Measurements from ENCODE around the gene LRP5. TPM values are rescaled to one million over a fixed set of nuclear protein-coding genes. Genes with fewer than 3 reads are reported as not detected.

Gene LRP5
- total and polyA plus RNA-seq, 5 experiments from 2014 or later, result 0.19 to 3.6 (median 1.4) TPM

DNA sequence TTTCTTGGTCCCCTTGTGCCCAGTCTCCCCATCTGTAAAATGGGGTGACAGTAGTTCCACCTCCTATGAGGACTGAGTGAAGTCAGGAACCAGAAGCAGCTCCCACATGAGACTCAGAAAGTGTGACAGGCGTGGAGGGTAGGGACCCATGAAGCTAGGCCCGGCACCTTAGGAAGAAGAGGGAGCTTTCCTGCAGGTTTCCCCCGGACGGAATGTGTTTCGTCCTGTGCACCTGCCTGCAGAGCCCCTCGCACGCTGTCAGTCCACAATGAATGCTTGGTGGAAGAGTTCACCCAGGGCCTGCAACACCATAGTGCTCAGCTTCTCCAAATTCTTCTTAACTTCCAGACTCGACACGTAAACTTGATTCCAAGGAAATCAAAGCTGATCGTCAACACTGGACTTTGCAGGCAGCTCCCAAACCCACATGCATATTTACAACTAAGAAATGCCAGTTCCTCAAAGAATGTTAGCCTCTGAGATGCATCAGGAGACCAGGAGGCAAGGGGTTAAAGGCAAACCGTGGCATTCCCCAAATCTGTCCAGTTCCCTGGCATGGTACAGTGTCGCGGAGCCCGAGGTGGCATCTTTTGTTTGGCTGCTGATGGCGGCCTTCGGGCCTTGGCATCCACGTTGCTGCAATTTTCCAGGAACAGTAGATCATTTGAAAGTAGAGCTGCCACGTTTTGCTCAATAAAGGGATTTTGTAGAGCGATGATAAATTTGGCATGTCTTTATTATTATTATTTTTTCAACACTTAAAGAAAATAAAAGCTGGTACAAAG, 15.4 kb downstream of the LRP5 start:
- H3K4me1 Mint-ChIP-seq, result peaks cover 33 to 57% (median 54%) of the 10 kb centered on the region in 4 donors
- POLR2A ChIA-PET, result interaction anchor here (0.5 to 0.7 kb wide), 3 partner anchors 9 to 1001 kb away, joined by 3 to 4 read pairs (median 3); no protein-coding TSS in a partner anchor
- H3K4me3 Mint-ChIP-seq, result peak overlapping the region; percentile 24 to 77 (median 72)
- H3K27me3 Mint-ChIP-seq, result no peaks in the 10 kb centered on the region
- DNase-seq (no peak), ATAC-seq (peak in 1 of 2 donors; percentile 12)
- peak overlapping the region in 2 of 10 donors; percentile 41 to 73 for H3K27ac Mint-ChIP-seq
- no peaks in the 10 kb centered on the region for H3K9me3 Mint-ChIP-seq
- H3K36me3 Mint-ChIP-seq, result no peaks in the 10 kb centered on the region

DNA sequence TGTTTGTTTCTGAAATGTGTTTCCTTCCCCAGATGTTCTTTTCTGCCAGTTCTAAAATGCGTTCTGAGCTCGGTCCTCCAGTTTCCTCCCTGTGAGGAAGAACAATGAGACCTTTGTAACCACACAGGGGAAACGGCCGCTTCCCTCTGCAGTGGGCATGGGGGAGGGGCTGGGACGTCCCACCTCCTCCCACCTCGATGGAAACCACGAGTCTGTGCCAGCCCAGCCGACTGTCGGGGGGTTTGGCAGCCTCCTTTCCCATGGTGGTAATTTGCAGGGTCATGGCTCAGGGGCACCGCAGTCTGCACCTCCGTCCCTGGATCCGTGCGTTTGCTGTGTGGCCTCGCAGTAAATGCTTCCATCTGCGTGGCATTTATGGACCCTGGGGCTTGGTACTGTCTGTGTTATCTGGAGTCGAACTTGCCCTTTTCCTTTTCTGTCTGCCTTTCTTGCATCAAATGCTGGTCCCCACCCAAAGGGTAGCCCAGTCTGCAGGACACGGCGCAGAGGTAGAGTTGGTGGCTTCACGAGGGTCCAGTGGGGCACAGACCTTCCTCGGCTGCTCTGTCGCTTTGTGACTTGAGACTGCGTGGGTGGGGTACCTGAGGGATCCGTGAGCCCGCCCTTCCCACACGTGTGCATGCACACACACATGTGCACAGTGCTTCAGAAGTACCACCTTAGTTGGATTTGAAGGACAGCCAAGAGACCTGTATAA, 16.1 kb downstream of the LRP5 start:
- H3K36me3 Mint-ChIP-seq, result no peaks in the 10 kb centered on the region
- peak overlapping the region in 5 of 10 donors; percentile 14 to 73 (median 41) for H3K27ac Mint-ChIP-seq
- no peaks in the 10 kb centered on the region for H3K27me3 Mint-ChIP-seq
- DNase-seq (peak in 7 of 10 donors; percentile 12 to 67 (median 38)), ATAC-seq (peak; percentile 62 to 63)
- no peaks in the 10 kb centered on the region for H3K9me3 Mint-ChIP-seq
- POLR2A ChIA-PET, result interaction anchor here (0.5 to 0.7 kb wide), 3 partner anchors 10 to 1000 kb away, joined by 3 to 4 read pairs (median 3); no protein-coding TSS in a partner anchor
- H3K4me1 Mint-ChIP-seq, result peaks cover 35 to 63% (median 58%) of the 10 kb centered on the region in 4 donors
- peak overlapping the region; percentile 45 to 77 (median 70) for H3K4me3 Mint-ChIP-seq

DNA sequence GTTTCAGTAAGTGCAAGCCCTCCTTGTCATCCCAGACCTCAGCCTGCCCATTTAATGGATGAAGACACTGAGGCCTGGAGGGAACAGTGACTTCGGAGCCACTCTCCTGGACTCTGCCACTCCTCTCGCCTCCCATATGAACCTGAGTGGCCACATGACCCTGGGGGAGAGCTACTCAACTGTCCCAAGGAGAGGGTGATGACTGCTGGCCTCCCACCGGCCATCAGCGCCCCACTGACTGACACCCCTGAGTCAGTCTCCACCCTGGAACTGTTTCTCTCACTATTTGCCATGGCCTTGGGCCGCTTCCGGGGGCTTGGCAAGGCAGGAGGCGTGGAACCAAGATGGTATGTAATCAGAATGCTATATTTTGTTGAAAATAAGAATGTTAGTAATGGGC, 17.1 kb downstream of the LRP5 start:
- POLR2A ChIA-PET, result no interaction called here

DNA sequence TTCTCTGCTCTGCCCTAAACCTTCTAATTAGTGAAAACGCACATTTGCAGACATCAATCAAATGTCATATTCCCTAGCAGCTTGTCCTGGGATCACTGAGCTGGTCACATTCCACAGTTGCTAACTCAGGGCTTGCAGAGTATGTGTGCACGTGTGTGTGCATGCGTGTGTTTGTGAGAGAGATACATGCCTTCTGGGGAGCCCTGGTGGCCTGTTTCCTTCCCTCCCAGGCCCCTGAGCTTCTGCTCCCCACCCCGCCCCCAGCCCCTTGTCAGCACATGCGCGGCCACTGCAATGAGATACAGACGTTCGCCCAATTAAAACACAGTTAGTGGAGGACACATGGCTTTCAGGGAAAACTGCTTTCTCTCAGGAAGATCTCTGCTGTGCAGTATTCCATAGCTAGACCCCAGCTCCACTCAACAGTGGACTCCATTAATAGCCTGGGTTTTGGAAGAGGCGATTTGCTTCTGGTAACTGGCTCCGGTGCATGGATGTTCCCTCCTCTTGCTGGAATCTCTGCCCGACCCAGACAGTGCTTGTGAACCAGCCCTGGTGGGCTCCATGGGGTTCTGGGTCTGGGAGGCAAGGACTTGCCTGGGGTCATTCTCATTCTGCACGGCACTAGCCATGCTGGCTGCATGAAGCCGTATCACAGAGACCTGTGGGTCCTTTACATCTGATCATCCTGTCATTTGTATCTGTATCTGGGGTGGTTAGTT, 17.7 kb downstream of the LRP5 start:
- POLR2A ChIA-PET, result interaction anchor here (0.7 kb wide), 1 partner anchor 181 kb away, joined by 3 read pairs; no protein-coding TSS in a partner anchor
- H3K36me3 Mint-ChIP-seq, result no peaks in the 10 kb centered on the region
- H3K27me3 Mint-ChIP-seq, result no peaks in the 10 kb centered on the region
- no peak for ATAC-seq
- H3K4me1 Mint-ChIP-seq, result peaks cover 38 to 67% (median 58%) of the 10 kb centered on the region in 4 donors
- no peaks in the 10 kb centered on the region for H3K9me3 Mint-ChIP-seq
- H3K4me3 Mint-ChIP-seq, result peak overlapping the region in 9 of 10 donors; percentile 4 to 87 (median 69)
- DNase-seq, result no peak
- H3K27ac Mint-ChIP-seq, result peak overlapping the region in 4 of 10 donors; percentile 15 to 89 (median 36)

More for the DNA sequence above, 17.1 kb downstream of the LRP5 start:
- ATAC-seq, result no peak
- no peaks in the 10 kb centered on the region for H3K9me3 Mint-ChIP-seq
- no peaks in the 10 kb centered on the region for H3K36me3 Mint-ChIP-seq
- H3K4me1 Mint-ChIP-seq, result peaks cover 38 to 67% (median 58%) of the 10 kb centered on the region in 4 donors
- DNase-seq, result no peak
- no peaks in the 10 kb centered on the region for H3K27me3 Mint-ChIP-seq
- H3K4me3 Mint-ChIP-seq, result peak overlapping the region in 5 of 10 donors; percentile 24 to 77 (median 43)
- H3K27ac Mint-ChIP-seq, result peak overlapping the region in 1 of 10 donors; percentile 29

DNA sequence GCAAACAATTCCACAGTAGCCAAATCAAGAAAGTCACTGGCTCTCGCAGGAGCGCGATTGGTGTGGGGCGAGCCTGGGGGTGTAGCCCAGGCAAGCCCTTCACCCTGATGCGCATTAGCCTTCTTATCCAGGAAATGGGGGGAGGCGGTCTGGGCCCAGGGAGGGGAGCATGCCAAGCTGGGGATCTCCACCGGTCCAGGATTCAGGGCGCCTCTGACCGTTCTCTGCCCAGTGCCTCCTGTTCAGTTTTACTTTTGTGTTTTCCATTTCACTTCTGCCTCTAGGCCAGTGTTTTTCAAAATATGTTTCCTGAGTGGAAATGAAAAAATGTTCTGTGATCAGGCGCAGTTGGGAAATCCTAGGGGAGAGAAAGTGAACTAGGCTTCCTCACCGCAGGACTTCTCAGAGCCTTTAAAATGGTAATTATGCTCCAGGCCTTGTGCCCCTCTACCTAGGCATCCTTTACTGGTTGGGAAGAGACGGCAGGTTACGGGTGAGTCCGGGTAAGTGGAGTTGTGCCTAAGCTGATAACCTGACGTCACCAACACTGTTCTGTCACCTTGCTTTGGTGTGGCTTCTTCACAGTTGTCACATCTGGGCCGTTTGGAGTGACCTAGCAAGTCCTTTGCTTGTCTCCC, 18.4 kb downstream of the LRP5 start:
- Mint-ChIP-seq H3K4me1 (peaks cover 41 to 67% (median 63%) of the 10 kb centered on the region in 4 donors), H3K9me3 (no peaks in the 10 kb centered on the region), H3K4me3 (peak overlapping the region; percentile 4 to 87 (median 69)), H3K27me3 (no peaks in the 10 kb centered on the region), H3K36me3 (no peaks in the 10 kb centered on the region), H3K27ac (peak overlapping the region in 9 of 10 donors; percentile 11 to 89 (median 77))
- POLR2A ChIA-PET, result interaction anchor here (0.7 to 1.5 kb wide), 3 partner anchors 73 to 293 kb away, joined by 3 read pairs; no protein-coding TSS in a partner anchor
- DNase-seq (peak in 2 of 10 donors; percentile 3 to 28), ATAC-seq (peak; percentile 42 to 64)

DNA sequence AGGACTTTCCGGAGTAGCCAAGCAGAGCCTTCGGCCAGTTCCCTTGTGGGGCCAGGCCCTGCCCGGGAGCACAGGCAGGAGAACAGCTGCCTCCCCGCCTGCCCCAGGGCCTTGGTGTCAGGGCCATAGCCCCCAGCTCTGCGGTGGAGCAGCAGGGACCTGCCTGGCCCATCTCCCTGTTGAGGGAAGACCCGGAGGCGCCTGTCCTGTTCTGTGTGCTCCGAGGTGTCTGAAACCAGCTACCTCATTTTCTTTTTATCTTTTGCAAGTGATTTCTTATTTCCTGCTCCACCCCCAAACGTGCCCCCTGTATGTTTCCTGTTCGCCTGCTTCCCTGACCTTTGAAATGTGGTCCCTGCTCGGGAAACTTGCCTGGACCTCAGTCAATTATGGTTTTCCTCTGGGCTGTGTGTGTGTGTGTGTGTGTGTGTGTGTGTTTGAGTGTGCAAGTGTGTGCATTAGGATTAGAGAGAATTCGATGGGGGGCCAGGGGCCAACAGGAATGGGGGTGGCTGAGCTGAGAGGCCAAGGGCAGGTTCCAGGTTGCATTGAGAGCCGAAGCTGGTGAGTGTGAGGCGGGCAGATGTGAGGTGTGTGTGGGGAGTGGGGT, 19.1 kb downstream of the LRP5 start:
- H3K36me3 Mint-ChIP-seq, result no peaks in the 10 kb centered on the region
- DNase-seq, result peak in 2 of 10 donors; percentile 21 to 36
- ATAC-seq, result peak; percentile 62 to 67

DNA sequence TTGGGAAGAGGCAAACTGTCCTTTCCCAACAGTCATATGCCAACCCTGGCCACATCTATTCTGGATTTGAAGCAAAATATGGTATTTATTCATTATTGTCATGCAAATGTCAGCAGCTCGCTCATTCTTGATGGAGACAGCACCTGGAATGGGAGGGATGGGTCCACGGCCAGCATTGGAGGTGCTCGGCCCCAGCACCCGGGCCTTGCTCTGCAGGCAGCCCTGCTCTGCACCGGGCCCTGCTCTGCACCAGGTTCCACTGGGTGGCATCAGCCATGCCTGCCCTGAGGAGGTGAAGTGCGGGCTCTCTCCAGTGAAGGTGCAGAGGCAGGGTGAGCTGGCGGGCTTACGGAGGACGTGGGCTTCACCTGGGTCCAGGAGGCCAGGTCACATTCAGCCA, 19.8 kb downstream of the LRP5 start:
- peak overlapping the region in 7 of 10 donors; percentile 49 to 81 (median 77) for H3K27ac Mint-ChIP-seq
- POLR2A ChIA-PET, result interaction anchor here (0.9 to 1.5 kb wide), 3 partner anchors 8 to 74 kb away, joined by 3 to 4 read pairs (median 3); no protein-coding TSS in a partner anchor

More for the DNA sequence above, 19.1 kb downstream of the LRP5 start:
- H3K4me3 Mint-ChIP-seq, result peak overlapping the region; percentile 52 to 87 (median 69)
- H3K27me3 Mint-ChIP-seq, result no peaks in the 10 kb centered on the region
- peaks cover 42 to 70% (median 65%) of the 10 kb centered on the region in 4 donors for H3K4me1 Mint-ChIP-seq
- H3K9me3 Mint-ChIP-seq, result no peaks in the 10 kb centered on the region
- peak overlapping the region; percentile 11 to 93 (median 78) for H3K27ac Mint-ChIP-seq
- POLR2A ChIA-PET, result interaction anchor here (0.7 to 1.5 kb wide), 4 partner anchors 9 to 293 kb away, joined by 3 to 4 read pairs (median 3); no protein-coding TSS in a partner anchor

DNA sequence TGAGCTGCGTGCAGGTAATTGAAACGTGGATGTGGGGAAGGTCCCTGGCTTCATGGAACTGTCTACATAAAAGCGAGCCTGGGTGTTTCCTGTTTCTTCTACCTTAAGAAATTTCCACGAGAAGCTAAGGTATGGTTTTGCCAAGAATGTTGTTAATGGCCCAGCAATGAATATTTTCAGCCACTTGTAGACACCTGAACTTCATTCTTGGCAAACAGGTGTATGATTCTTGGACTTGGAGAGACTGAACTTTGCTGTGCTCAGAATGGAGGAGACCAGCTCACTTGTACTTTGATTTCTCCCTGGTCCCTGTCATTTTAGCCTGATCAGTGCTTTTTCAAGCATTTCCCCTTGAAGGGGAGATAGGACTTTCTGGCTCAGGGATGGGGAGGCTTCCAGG, 20.8 kb downstream of the LRP5 start:
- no peak for DNase-seq
- Mint-ChIP-seq H3K4me3 (peak overlapping the region in 1 of 10 donors; percentile 58), H3K27ac (peak overlapping the region in 5 of 10 donors; percentile 8 to 64 (median 59)), H3K4me1 (peaks cover 53 to 76% (median 74%) of the 10 kb centered on the region in 4 donors), H3K27me3 (no peaks in the 10 kb centered on the region), H3K36me3 (no peaks in the 10 kb centered on the region), H3K9me3 (no peaks in the 10 kb centered on the region)
- POLR2A ChIA-PET, result interaction anchor here (1.7 kb wide), 1 partner anchor 9 kb away, joined by 3 read pairs; no protein-coding TSS in a partner anchor
- ATAC-seq, result no peak

More for the DNA sequence above, 19.8 kb downstream of the LRP5 start:
- DNase-seq (no peak), ATAC-seq (no peak)
- Mint-ChIP-seq H3K4me3 (peak overlapping the region in 7 of 10 donors; percentile 13 to 81 (median 55)), H3K4me1 (peaks cover 48 to 76% (median 72%) of the 10 kb centered on the region in 4 donors), H3K36me3 (no peaks in the 10 kb centered on the region), H3K9me3 (no peaks in the 10 kb centered on the region), H3K27me3 (no peaks in the 10 kb centered on the region)

DNA sequence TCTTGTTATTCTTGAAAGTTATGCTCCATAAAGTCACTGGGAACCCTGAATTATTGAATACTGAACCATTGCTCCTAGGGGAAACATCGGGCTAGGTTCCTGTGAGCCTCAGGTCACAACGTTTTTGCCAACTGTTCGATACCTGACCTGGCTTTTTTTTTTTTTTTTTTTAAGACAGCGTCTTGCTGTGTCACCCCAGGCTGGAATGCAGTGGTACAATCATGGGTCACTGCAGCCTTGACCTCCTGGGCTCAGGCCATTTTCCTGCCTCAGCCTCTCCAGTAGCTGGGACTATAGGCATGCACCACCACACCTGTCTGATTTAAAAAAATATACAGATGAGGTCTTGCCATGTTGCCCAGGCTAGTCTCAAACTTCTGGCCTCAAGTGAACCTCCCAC, 22.5 kb downstream of the LRP5 start:
- DNase-seq (no peak), ATAC-seq (no peak)
- POLR2A ChIA-PET, result no interaction called here
- peaks cover 47 to 68% (median 62%) of the 10 kb centered on the region in 4 donors for H3K4me1 Mint-ChIP-seq
- H3K27ac Mint-ChIP-seq, result no peak overlapping the region
- H3K36me3 Mint-ChIP-seq, result no peaks in the 10 kb centered on the region
- H3K9me3 Mint-ChIP-seq, result no peaks in the 10 kb centered on the region
- no peaks in the 10 kb centered on the region for H3K27me3 Mint-ChIP-seq
- H3K4me3 Mint-ChIP-seq, result no peak overlapping the region

DNA sequence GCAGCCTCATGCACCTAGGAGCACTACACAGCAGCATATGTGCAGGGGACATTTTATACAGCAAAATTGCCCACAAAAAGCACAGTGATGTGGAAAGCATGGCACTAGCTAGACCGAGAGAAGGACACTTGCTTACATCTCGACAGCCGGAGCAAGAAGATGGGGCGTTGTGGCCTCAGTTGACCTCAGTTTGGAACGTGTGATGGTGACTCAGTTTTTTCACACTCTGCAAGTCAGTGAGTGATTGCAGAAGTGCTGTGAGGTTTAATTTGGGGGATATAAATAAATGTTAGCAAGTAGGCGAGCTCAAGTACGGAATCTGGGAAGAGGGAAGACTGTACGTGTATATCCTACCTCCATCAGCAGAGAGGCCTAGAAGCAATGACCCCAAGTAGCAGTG, 23.3 kb downstream of the LRP5 start:
- Mint-ChIP-seq H3K4me3 (no peak overlapping the region), H3K27ac (peak overlapping the region in 2 of 10 donors; percentile 42 to 49), H3K27me3 (no peaks in the 10 kb centered on the region), H3K36me3 (no peaks in the 10 kb centered on the region), H3K4me1 (peaks cover 44 to 65% (median 61%) of the 10 kb centered on the region in 4 donors), H3K9me3 (no peaks in the 10 kb centered on the region)
- no peak for DNase-seq
- ATAC-seq, result no peak
- POLR2A ChIA-PET, result no interaction called here

DNA sequence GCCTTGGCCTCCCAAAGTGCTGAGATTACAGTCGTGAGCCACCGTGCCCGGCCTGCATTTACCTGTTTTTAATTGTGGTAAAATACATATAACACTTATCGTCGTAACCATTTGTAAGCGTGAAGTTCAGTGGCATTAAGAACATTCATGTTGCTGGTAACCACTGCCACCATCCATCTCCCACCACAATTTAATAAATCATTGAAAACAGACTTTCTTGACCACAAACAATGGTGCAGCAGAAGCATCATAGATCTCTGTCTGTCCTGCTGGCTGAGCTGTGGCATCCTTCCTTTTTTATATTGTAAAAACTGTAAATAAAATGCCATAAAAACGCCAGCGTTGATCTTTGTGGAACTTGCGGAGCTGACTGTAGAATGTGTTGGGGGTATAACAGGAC, 24.3 kb downstream of the LRP5 start:
- no peaks in the 10 kb centered on the region for H3K36me3 Mint-ChIP-seq
- H3K4me3 Mint-ChIP-seq, result peak overlapping the region in 5 of 10 donors; percentile 12 to 58 (median 39)
- H3K9me3 Mint-ChIP-seq, result no peaks in the 10 kb centered on the region
- peak overlapping the region in 2 of 10 donors; percentile 60 to 80 for H3K27ac Mint-ChIP-seq
- H3K27me3 Mint-ChIP-seq, result no peaks in the 10 kb centered on the region
- H3K4me1 Mint-ChIP-seq, result peaks cover 41 to 62% (median 58%) of the 10 kb centered on the region in 4 donors
- DNase-seq, result no peak
- POLR2A ChIA-PET, result no interaction called here
- ATAC-seq, result no peak

Measured in naive thymus-derived CD8-positive, alpha-beta T cell (primary cell).